NCI-H146 treated with DMSO at 0.1 percent for 48 hours (cell line): ENCODE measurements around the gene ATP6V0A4.
"Not testable (repeated sequence)": the region's sequence is repeated elsewhere in the genome, so short reads cannot be mapped to it uniquely, and the experiment has no call there.

Experiments
- DNase-seq: peaks from one replicate; lab custom pipeline; 2025; ENCODE audit not compliant: unreplicated experiment; lab: John Stamatoyannopoulos, UW

The ATP6V0A4 gene

DNA sequence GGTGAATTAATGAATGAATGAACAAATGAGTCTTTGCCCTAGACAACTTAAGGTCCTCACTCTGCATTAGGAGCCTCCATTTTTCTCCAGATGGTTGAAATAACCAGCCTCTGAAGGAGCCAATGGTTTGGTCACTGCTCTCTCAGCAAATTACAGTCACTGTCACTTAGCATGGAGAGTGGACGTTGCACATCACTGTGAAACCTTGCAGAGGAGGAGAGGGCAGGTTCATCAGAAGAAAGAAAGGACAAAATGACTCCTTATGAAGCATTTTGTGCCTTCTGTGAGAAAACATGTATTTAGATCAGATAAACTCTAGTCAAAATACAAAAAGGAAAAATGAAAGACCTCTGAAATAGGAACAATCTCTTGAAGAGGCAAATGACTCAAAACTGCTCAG, 6.6 kb upstream of the ATP6V0A4 start:
- DNase-seq, result no peak

DNA sequence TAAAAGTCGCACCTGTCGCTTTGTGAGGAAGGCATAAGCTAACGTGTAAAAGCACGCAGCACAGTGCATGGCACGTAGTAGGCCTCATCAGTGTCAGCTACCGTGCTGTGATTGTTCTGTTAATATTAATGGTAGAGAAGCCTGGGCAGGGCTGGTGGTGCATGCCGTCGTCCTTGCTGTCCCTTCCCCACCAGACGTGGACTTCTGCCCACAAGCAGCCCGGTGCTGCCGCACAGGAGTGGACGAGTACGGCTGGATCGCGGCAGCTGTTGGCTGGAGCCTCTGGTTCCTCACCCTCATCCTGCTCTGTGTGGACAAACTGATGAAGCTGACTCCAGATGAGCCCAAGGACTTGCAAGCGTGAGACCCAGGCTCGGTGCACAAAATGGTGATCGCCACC, 4.7 kb upstream of the ATP6V0A4 start:
- DNase-seq, result no peak

DNA sequence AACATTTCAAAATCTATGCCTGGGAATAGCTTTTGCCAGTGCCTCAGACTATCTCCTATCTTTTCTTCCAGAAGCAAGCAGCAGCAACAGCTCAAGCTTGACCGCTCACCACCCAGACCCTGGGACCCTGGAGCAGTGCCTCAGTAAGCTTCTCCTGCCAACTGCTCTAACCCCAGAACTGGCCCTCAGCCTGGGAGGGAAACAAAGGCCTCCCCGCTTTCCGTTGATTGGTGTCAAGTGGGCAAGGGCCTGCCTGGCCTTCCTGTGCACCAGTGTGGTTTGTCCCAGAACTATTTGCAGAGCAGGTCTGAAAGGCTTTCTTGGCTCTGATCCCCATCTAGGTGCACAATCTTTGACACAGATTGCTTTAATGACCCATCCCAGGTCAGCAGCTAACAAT, 3.3 kb upstream of the ATP6V0A4 start:
- no peak for DNase-seq

- DNase-seq, result no peak
Measured at GRCh38 chr7:138799336-138800000, 1.5 kb upstream of the ATP6V0A4 start.

DNA sequence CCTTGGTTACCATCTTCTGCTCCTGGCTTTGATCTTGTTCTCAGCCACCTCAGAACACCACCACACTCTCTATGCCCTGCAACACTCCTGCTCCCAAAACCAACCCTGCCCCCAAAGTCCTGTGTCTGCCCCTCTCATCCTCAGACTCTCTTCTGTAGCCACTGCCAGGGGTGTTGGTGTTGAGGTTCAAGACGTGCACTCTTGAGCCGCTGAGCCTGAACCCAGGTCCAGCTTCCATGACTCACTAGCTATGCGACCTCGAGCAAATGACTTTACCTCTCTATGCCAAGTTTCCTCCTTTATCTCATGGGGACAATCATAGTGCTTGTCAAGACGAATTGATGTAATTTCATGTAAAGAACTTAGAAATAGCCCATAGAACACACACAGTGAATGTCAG, 840 bp upstream of the ATP6V0A4 start:
- DNase-seq, result no peak

DNA sequence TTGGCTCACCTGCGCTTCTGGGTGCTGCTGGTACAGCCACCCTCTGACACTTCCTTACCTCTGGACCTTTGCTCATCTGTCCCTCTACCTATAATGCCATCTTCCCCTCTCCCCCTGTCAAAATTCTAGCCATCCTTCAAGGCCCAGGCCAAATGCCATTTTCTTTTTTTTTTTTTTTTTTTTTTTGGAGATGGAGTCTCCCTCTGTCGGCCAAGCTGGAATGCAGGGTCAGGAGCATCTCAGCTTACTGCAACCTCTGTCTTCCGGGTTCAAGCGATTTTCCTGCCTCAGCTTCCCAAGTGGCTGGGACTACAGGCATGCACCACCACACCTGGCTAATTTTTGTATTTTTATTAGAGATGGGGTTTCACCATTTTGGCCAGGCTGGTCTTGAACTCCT, 950 bp downstream of the ATP6V0A4 start:
- DNase-seq, result not testable (repeated sequence)

DNA sequence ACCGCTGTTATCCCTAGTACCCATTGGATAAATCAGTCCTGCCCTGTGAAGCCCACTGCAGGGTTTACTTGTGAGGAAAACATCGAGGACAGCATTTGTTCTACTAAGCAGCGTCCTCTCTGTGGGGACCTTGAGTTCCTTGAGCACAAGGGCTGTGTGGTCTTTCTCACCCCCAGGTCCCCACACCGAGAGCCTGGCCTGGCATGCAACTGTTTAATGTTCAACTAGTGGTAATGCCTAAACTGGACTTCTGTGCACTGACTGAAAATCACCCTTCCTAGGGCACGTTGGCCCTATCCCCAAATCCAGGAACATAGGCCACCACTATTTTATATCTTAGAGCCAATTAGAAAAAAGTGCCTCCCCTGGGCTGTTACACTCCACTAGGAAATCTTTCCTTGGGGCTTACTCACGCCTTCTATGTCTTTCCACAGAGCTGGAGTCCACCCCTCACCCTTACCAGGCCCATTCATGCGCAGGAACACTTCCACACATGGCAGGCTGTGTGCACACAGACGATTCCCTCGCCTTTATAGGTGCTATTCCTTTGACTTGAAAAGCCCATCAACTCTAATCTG, 1.9 kb downstream of the ATP6V0A4 start:
- DNase-seq, result no peak

DNA sequence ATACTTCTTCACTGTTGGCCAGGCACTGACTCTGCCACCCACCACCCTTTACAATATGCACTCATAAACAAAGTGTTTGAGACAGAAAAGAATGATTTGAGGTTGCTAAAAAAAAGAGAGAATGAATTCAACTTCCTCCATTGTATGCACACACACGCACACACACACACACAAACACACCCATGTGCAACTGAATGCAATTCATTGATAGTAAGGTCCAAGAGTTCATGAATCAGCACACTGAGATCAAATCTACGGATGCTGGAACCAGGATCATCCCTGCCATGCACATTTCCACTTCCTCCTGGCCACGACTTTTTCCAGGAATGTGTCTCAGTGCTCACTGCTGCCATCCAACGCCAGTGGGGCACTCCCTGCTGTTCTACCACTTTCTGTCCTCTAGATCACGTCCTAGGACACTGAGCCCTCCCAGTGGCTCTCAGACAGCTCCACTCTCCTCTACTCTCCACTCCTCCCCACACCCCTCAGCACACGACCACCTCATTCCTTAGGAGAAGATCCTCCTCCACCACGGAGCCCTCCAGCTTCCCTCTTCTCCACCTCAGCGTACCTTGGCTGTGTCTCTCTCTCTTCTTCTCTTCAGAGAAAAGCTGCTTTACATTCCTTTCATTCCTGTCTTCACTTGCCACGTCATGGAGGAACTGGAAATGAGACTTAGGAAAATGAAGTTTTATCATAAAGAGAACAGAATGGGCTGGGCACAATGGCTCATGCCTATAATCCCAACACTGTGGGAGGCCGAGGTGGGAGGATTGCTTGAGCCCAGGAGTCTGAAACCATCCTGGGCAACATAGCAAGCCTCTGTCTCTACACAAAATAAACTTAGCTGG, 12.2 kb downstream of the ATP6V0A4 start:
- no peak for DNase-seq

DNA sequence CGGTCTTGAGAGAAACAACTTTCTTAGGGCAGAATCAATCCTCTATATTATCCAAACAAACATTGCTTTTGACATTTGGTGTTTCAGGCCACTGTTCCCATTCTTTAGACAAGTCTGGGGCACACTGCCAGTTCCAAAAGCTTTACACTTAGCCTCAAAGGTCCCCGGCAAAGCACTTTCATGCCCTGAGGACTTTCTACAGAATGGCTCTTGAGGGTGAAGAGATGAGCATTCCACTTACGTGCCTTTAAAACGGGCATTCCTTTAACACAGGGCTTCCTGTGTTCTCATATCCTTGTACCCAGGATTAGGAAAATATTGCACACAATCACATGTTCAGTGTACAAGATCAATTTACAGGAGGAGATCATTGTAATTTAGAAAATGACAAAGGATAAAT, 13.3 kb downstream of the ATP6V0A4 start:
- DNase-seq, result no peak

- DNase-seq, result no peak
Measured at GRCh38 chr7:138781004-138781403, 17.0 kb downstream of the ATP6V0A4 start.

- DNase-seq, result peak; percentile 67
Measured at GRCh38 chr7:138776166-138776833, 21.7 kb downstream of the ATP6V0A4 start.

DNA sequence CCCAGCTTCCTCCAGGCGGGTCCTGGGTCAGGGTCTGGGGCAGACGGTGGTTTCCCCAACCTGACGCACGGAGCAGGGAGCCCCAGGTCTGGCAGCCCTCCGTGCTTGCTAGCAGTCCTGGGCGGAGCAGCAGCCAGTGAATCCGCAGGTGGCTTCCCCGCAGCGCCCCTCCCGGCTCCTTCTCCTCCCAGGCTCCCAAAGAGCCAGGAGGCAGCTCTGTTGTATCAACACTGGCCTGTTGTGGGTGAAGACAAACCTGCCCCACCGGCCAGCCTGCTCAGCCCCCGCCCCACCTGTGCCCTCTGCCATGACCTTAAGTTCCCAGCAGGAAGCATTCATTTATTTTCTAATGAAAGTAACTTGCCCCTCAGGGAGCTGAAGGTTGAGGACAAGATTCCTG, 24.2 kb downstream of the ATP6V0A4 start:
- DNase-seq, result no peak

- DNase-seq, result no peak
Measured at GRCh38 chr7:138773176-138773575, 24.8 kb downstream of the ATP6V0A4 start.

DNA sequence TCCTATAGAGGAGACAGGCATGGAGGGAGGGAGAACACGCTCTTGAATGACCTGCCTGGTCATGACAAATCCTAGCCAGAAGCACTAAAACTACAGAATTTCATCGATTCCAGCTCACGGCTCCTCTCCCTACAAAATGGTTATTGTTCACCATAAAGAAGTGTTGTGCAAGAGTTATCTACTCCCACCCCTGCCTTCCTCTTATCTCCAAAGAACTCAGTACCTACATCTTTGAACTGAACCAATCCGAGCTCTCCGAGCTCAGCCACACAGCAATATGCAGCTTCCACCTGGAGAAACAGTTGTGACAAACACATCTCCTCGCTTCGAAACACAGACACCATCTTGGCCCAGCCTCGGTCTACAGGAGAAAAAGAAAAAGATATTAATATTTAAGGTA, 27.1 kb downstream of the ATP6V0A4 start:
- no peak for DNase-seq

DNA sequence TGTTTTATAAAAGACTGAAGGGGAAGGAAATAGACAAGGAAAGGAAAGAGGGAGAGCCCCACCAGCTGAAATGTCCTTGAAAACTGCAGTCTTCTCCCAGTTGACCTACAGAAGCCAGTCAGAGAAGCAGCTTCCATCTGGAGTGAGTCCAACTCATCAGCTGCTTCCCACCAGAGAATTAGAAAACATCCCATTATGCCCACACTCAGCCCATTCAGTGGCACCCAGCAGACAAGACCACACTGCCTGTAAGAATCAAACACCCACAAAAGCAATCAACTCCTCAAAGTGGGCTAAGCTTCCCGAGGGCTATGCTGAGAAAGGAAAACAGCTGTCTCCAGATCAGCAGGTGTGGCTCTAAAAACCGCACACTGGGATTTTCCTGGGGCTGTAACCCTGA, 29.8 kb downstream of the ATP6V0A4 start:
- DNase-seq, result no peak

- DNase-seq, result no peak
Measured at GRCh38 chr7:138756591-138757242, 41.3 kb downstream of the ATP6V0A4 start.

DNA sequence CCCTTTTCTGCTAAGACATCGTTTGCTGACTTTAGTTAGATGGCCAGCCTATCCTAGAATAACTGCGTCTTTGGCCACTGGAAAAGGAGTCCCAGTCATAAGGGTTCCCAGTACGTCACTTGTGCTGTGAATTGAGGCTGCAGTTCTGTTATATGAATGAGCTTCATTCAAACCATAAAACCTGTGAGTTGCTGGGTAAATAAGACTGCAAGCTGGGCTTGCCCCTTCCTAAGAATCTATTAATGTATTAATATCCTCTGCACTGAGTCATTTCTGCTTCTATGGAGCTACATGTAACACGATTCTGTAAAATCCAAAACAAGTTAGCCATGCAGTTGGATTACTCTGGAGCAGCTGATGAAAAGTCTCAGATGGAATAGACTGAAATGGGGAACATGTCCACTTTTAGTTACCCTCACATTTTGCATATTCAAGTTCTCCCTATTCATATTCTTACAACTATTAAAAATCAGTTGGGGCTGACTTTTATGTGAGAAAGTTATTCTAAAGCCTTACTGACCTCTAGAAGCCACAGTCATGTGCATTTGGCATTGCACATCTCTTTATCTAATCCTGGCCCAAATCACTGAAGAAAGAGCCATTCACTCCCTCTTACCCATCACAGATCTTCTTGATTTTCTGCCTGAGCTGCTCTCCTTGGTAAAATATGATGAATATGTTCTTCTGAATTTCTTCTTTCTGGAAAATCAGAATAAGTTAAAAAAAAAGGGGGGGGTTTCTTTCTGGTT, 42.0 kb downstream of the ATP6V0A4 start:
- no peak for DNase-seq

DNA sequence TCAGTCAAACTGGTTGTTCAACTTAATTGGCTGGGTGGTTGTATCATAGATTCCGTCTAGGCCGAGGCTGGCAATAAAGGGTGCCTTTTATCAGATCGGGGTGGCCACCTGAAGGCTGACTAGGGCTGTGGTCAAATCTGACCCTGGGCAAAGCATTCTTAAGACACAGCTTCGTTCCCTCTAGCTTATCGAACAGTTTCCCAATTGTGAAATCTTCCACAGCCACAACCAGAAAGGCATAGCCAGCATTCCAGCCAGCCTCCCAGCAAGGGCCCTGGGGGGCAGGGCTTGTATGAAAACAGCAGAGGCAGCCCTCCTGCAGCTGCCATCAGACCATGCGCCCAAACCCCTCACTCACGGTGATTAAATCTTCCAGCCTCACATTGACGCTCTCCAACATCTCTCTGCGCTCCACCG, 42.7 kb downstream of the ATP6V0A4 start:
- DNase-seq, result no peak

DNA sequence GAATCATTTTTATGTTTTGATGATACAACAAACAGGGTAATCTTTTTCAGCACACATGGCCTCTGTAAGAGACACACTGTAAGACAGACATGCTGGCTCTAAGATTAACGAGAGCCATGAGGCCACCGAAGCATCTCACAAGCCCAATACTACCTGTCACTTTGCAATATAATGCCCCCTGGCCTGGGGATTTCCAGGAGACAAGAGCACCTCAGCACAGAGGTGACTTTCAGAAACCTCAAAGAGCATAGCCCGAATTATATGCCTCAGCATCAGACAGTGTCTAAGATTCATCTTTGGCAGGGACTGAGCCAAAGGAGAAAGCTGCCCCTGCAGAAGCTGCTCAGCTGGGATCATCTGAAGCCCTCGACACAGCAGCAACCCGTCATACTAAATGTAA, 44.4 kb downstream of the ATP6V0A4 start:
- no peak for DNase-seq

DNA sequence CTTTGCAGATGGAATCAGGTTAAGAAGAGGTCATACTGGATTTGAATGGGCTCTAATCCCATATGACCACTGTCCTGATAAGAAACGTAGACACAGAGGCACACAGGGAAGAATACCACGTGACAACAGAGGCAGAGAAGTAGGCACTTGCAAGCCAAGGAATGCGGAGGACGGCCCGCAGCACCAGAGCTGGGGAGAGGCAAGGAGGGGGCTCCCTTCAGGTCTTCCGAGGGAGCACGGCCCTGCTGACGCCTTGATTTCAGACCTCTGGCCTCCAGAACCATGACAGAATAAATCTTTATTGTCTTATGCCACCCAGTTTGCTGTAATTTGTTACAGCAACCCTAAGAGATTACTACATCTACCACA, 44.9 kb downstream of the ATP6V0A4 start:
- DNase-seq, result no peak
